Left ventricle myocardium inferior (tissue), 1 donor: ENCODE measurements around the gene SMIM27. TPM values are rescaled to one million over a fixed set of nuclear protein-coding genes. Genes with fewer than 3 reads are reported as not detected.

Source experiments
- DNase-seq: peaks from one replicate; pipeline ENCODE4 v3.0.0-alpha.2; 2020
- H3K27ac ChIP-seq: fragments of 200-600 bp; replicated peaks from 2 replicates; pipeline ENCODE4 v1.8.0; 2021
- H3K27me3 ChIP-seq: fragments of 200-600 bp; 2 replicates; pipeline ENCODE4 v1.8.0; 2021; ENCODE audit warnings: low read depth
- H3K36me3 ChIP-seq: fragments of 200-600 bp; 2 replicates; pipeline ENCODE4 v1.8.0; 2021
- H3K4me1 ChIP-seq: fragments of 200-600 bp; 2 replicates; pipeline ENCODE4 v1.8.0; 2021
- H3K4me3 ChIP-seq: fragments of 200-600 bp; 2 replicates; pipeline ENCODE4 v1.8.0; 2021; ENCODE audit warnings: mild to moderate bottlenecking, moderate library complexity
- H3K9me3 ChIP-seq: fragments of 200-600 bp; replicated peaks from 2 replicates; pipeline ENCODE4 v1.8.0; 2021
- CTCF ChIP-seq: fragments of 200-600 bp; IDR thresholded peaks from 2 replicates; pipeline ENCODE4 v1.8.0; 2021; ENCODE audit warnings: antibody characterized with exemption, mild to moderate bottlenecking, borderline replicate concordance
- intact Hi-C: fragments of 100-400 bp; cut with micrococcal nuclease; formaldehyde crosslinking; loops from one replicate; pipeline ENCODE4 v1.11.0; 2022
- total RNA-seq: library from RNA; stranded (reverse); fragmentation: NEBNext Ultra II Directional; extraction: Animal tissue kit (Norgen Biotek cat#: 25700); gene quantifications from one replicate; pipeline ENCODE4 v1.2.1, GENCODE V29; 2021
- donor health status: DM: no; HTN: yes; CAD: no; lungs with severe emphysema.

The SMIM27 gene
- total RNA-seq, 1 donor from 2014 or later, result 17.3 TPM

GRCh38 chr9:32572900-32573523 is 20.9 kb downstream of the SMIM27 start, which contains the start of gene NDUFB6:
TSS of gene NDUFB6 (minus strand) at chr9:32573159. CDS start at chr9:32573060, 99 bp downstream.
- H3K9me3 ChIP-seq, result no peaks in the 10 kb centered on the region
- H3K27me3 ChIP-seq, result no peaks in the 10 kb centered on the region
- H3K36me3 ChIP-seq, result peaks cover 3% of the 10 kb centered on the region
- H3K4me1 ChIP-seq, result peaks cover 39% of the 10 kb centered on the region
- intact Hi-C loops, result no loop called here
- DNase-seq, result peak; percentile 95
- H3K4me3 ChIP-seq, result peak within 1 kb of the TSS; percentile 80
- TF ChIP-seq CTCF, result no peak
- peak within 1 kb of the TSS; percentile 93 for H3K27ac ChIP-seq

GRCh38 chr9:32573821-32574220 is 21.7 kb downstream of the SMIM27 start:
- DNase-seq, result no peak
- no peaks in the 10 kb centered on the region for H3K9me3 ChIP-seq
- intact Hi-C loops, result no loop called here

GRCh38 chr9:32574858-32575257 is 22.7 kb downstream of the SMIM27 start:
- Histone ChIP-seq H3K4me3 (no peak overlapping the region), H3K27ac (no peak overlapping the region), H3K9me3 (no peaks in the 10 kb centered on the region), H3K4me1 (peaks cover 43% of the 10 kb centered on the region), H3K27me3 (no peaks in the 10 kb centered on the region), H3K36me3 (no peaks in the 10 kb centered on the region)
- intact Hi-C loops, result no loop called here
- DNase-seq, result no peak
- no peak for TF ChIP-seq CTCF

More at GRCh38 chr9:32573821-32574220, 21.7 kb downstream of the SMIM27 start:
- peaks cover 39% of the 10 kb centered on the region for H3K4me1 ChIP-seq
- TF ChIP-seq CTCF, result no peak
- peak overlapping the region; percentile 93 for H3K27ac ChIP-seq
- no peaks in the 10 kb centered on the region for H3K27me3 ChIP-seq
- peak overlapping the region; percentile 80 for H3K4me3 ChIP-seq
- H3K36me3 ChIP-seq, result no peaks in the 10 kb centered on the region

GRCh38 chr9:32577316-32577715 is 25.2 kb downstream of the SMIM27 start:
- Histone ChIP-seq H3K9me3 (no peaks in the 10 kb centered on the region), H3K27ac (no peak overlapping the region), H3K36me3 (no peaks in the 10 kb centered on the region), H3K4me3 (no peak overlapping the region), H3K4me1 (peaks cover 19% of the 10 kb centered on the region), H3K27me3 (peaks cover 18% of the 10 kb centered on the region)
- DNase-seq, result no peak
- TF ChIP-seq CTCF, result no peak
- intact Hi-C loops, result no loop called here

- H3K4me1 ChIP-seq, result peaks cover 6% of the 10 kb centered on the region
- intact Hi-C loops, result no loop called here
- no peak overlapping the region for H3K4me3 ChIP-seq
- no peak for TF ChIP-seq CTCF
- H3K9me3 ChIP-seq, result no peaks in the 10 kb centered on the region
- H3K36me3 ChIP-seq, result no peaks in the 10 kb centered on the region
- peaks cover 21% of the 10 kb centered on the region for H3K27me3 ChIP-seq
- DNase-seq, result no peak
- no peak overlapping the region for H3K27ac ChIP-seq
These were observed 26.8 kb downstream of the SMIM27 start for GRCh38 chr9:32578976-32579375.
